H1 (cell line): ENCODE measurements around the gene FNDC11. TPM values are rescaled to one million over a fixed set of nuclear protein-coding genes. Genes with fewer than 3 reads are reported as not detected.

ENCODE experiments used
- CTCF ChIA-PET: fragments of 300-600 bp; sonication (Branson Sonifier 250); formaldehyde crosslinking; loops from one replicate; lab custom pipeline; 2021; ENCODE audit not compliant: partially characterized antibody; lab: Charles Lee
- POLR2A ChIA-PET: fragments of 300-600 bp; sonication (Branson Sonifier 250); formaldehyde crosslinking; loops from one replicate; lab custom pipeline; 2021; ENCODE audit warnings: inconsistent platforms; ENCODE audit not compliant: partially characterized antibody; lab: Charles Lee
- DNase-seq, 2 experiments: peaks; one replicate each; pipeline versions ENCODE4 v3.0.0 to v3.0.0-alpha.2; 2010 to 2022; ENCODE audit warnings: low spot score in 2 of 2, low read depth in 1 of 2, mixed read lengths in 1 of 2
- FAIRE-seq: peaks from 2 replicates; lab custom pipeline; 2011; peaks lifted over from hg19 to GRCh38; lab: Jason Lieb, UNC
- H2AFZ ChIP-seq: 2 replicates; pipeline ENCODE4 v1.8.1; 2012; ENCODE audit warnings: low read length, inconsistent platforms
- H2AK5ac ChIP-seq: 2 replicates; pipeline ENCODE4 v1.6.1; 2013; ENCODE audit warnings: low read depth, low read length
- H2BK120ac ChIP-seq: replicated peaks from 2 replicates; pipeline ENCODE3; 2013; ENCODE audit warnings: low read depth, low read length, inconsistent platforms
- H2BK12ac ChIP-seq: 2 replicates; pipeline ENCODE4 v1.6.1; 2013; ENCODE audit warnings: low read depth, low read length
- H2BK15ac ChIP-seq: 2 replicates; pipeline ENCODE4 v1.6.1; 2013; ENCODE audit warnings: low read length
- H2BK20ac ChIP-seq: 2 replicates; pipeline ENCODE4 v1.6.1; 2013; ENCODE audit warnings: low read length
- H2BK5ac ChIP-seq: 2 replicates; pipeline ENCODE4 v1.6.1; 2013; ENCODE audit warnings: low read depth, low read length
- H3K14ac ChIP-seq: 2 replicates; pipeline ENCODE4 v1.6.1; 2013; ENCODE audit warnings: inconsistent platforms; ENCODE audit not compliant: insufficient read length
- H3K18ac ChIP-seq: 2 replicates; pipeline ENCODE4 v1.6.1; 2013; ENCODE audit warnings: low read length; ENCODE audit errors: extremely low read depth
- H3K23ac ChIP-seq: 2 replicates; pipeline ENCODE4 v1.6.1; 2013; ENCODE audit warnings: inconsistent platforms; ENCODE audit not compliant: insufficient read length
- H3K23me2 ChIP-seq: 2 replicates; pipeline ENCODE4 v1.6.1; 2013; ENCODE audit warnings: low read depth, low read length
- H3K27ac ChIP-seq: 2 replicates; pipeline ENCODE4 v1.6.1; 2011; ENCODE audit warnings: low read depth, low read length, inconsistent platforms
- H3K27me3 ChIP-seq, 4 experiments: replicated peaks in 1 of 4; 1 replicate in 1 of 4; 2 replicates in 3 of 4; pipeline versions ENCODE4 v1.6.1 to v1.8.1; 2011 to 2013; ENCODE audit warnings: low read length in 3 of 4, mild to moderate bottlenecking in 3 of 4, inconsistent platforms in 2 of 4, mixed read lengths in 2 of 4, moderate library complexity in 1 of 4; ENCODE audit not compliant: control insufficient read depth in 3 of 4, insufficient read depth in 3 of 4; ENCODE audit errors: extremely low read depth in 1 of 4
- H3K36me3 ChIP-seq, 4 experiments: 2 replicates each; pipeline versions ENCODE4 v1.6.1 to v1.8.1; 2011 to 2013; ENCODE audit warnings: mild to moderate bottlenecking in 4 of 4, low read length in 3 of 4, moderate library complexity in 2 of 4, control low read depth in 1 of 4, inconsistent platforms in 1 of 4; ENCODE audit not compliant: insufficient read depth in 4 of 4, control insufficient read depth in 2 of 4
- H3K4ac ChIP-seq: replicated peaks from 2 replicates; pipeline ENCODE3; 2013; ENCODE audit warnings: low read length, low read depth, mixed read lengths, inconsistent platforms; ENCODE audit not compliant: insufficient read length
- H3K4me1 ChIP-seq, 4 experiments: replicated peaks in 1 of 4; 1 replicate in 1 of 4; 2 replicates in 3 of 4; pipeline versions ENCODE4 v1.6.1 to v1.8.1; 2011 to 2013; ENCODE audit warnings: low read length in 3 of 4, inconsistent platforms in 2 of 4, mixed read lengths in 1 of 4; ENCODE audit not compliant: insufficient read depth in 4 of 4, control insufficient read depth in 3 of 4
- H3K4me2 ChIP-seq, 2 experiments: 2 replicates each; pipeline versions ENCODE4 v1.6.1 to v1.8.1; 2011 to 2013; ENCODE audit warnings: low read depth in 2 of 2, low read length in 2 of 2, control low read depth in 1 of 2, inconsistent platforms in 1 of 2, mild to moderate bottlenecking in 1 of 2; ENCODE audit not compliant: insufficient read depth in 1 of 2
- H3K4me3 ChIP-seq, 4 experiments: fragments of 200-600, 300-600 bp in 1 of 4; sonication (generic), shearing (Covaris generic), sonication (Bioruptor Twin) in 1 of 4; 2 replicates each; pipeline versions ENCODE4 v1.5.1 to v1.8.1; 2011 to 2016; ENCODE audit warnings: low read length in 4 of 4, low read depth in 3 of 4, control low read depth in 2 of 4, inconsistent platforms in 2 of 4, mild to moderate bottlenecking in 2 of 4, mixed read lengths in 1 of 4, moderate library complexity in 1 of 4; ENCODE audit not compliant: insufficient read depth in 2 of 4; ENCODE audit errors: extremely low read depth in 1 of 4
- H3K56ac ChIP-seq: replicated peaks from 2 replicates; pipeline ENCODE3; 2013; ENCODE audit warnings: low read depth, mild to moderate bottlenecking, mixed read lengths, low read length, inconsistent platforms; ENCODE audit not compliant: insufficient read length
- H3K79me1 ChIP-seq: 2 replicates; pipeline ENCODE4 v1.6.1; 2013; ENCODE audit warnings: low read depth, low read length, control low read depth
- H3K79me2 ChIP-seq, 2 experiments: 2 replicates each; pipeline versions ENCODE4 v1.6.1 to v1.8.1; 2012 to 2013; ENCODE audit warnings: low read length in 2 of 2, mild to moderate bottlenecking in 2 of 2, inconsistent platforms in 1 of 2; ENCODE audit not compliant: insufficient read depth in 2 of 2, control insufficient read depth in 1 of 2
- H3K9ac ChIP-seq, 4 experiments: replicated peaks in 1 of 4; 1 replicate in 1 of 4; 2 replicates in 3 of 4; pipeline versions ENCODE4 v1.6.1 to v1.8.1; 2011 to 2013; ENCODE audit warnings: low read depth in 3 of 4, low read length in 3 of 4, control low read depth in 2 of 4, mild to moderate bottlenecking in 2 of 4, moderate library complexity in 2 of 4, inconsistent platforms in 1 of 4; ENCODE audit errors: extremely low read depth in 1 of 4
- H3K9me3 ChIP-seq, 2 experiments: 2 replicates each; pipeline versions ENCODE4 v1.6.1 to v1.8.1; 2012 to 2013; ENCODE audit warnings: mild to moderate bottlenecking in 2 of 2, moderate library complexity in 2 of 2, control low read depth in 1 of 2, inconsistent platforms in 1 of 2, low read depth in 1 of 2, low read length in 1 of 2, mixed read lengths in 1 of 2; ENCODE audit not compliant: insufficient read depth in 2 of 2
- H4K20me1 ChIP-seq, 2 experiments: replicated peaks in 1 of 2; 2 replicates each; pipeline versions ENCODE3 to v1.8.1; 2011 to 2013; ENCODE audit warnings: inconsistent platforms in 2 of 2, low read length in 2 of 2, mild to moderate bottlenecking in 1 of 2; ENCODE audit not compliant: insufficient read depth in 2 of 2, control insufficient read depth in 1 of 2
- H4K5ac ChIP-seq: 2 replicates; pipeline ENCODE4 v1.6.1; 2013; ENCODE audit warnings: low read length, low read depth, mixed read lengths, inconsistent platforms; ENCODE audit not compliant: insufficient read length
- H4K8ac ChIP-seq: 2 replicates; pipeline ENCODE4 v1.8.0; 2013; ENCODE audit warnings: mild to moderate bottlenecking, moderate library complexity, low read length, inconsistent platforms; ENCODE audit not compliant: insufficient read depth; ENCODE audit errors: extremely low read depth
- H4K91ac ChIP-seq: replicated peaks from 2 replicates; pipeline ENCODE3; 2013; ENCODE audit warnings: low read length, mixed read lengths, inconsistent platforms; ENCODE audit not compliant: insufficient read length
- CBX8 ChIP-seq: fragments of 300-800, 300-1000 bp; sonication (generic); IDR thresholded peaks from 2 replicates; pipeline ENCODE4 v1.7.1; 2016; ENCODE audit warnings: low read depth, low read length, borderline replicate concordance
- CHD2 ChIP-seq: IDR thresholded peaks from 2 replicates; pipeline ENCODE4 v1.6.1; 2012; ENCODE audit warnings: low read length, improper control_type of control experiment
- EP300 ChIP-seq, 2 experiments: IDR thresholded peaks; 1 replicate in 1 of 2; 2 replicates in 1 of 2; pipeline ENCODE4 v1.6.1; 2011 to 2012; ENCODE audit warnings: low read depth in 2 of 2, low read length in 2 of 2, mild to moderate bottlenecking in 2 of 2, borderline replicate concordance in 1 of 2, inconsistent platforms in 1 of 2, moderate library complexity in 1 of 2
- FOSL1 ChIP-seq: IDR thresholded peaks from 2 replicates; pipeline ENCODE4 v1.6.1; 2011; ENCODE audit warnings: mild to moderate bottlenecking, low read depth, low read length, moderate library complexity; ENCODE audit not compliant: insufficient read depth
- GABPA ChIP-seq: IDR thresholded peaks from 2 replicates; pipeline ENCODE4 v1.6.1; 2011; ENCODE audit warnings: mild to moderate bottlenecking, low read length, moderate library complexity, borderline replicate concordance; ENCODE audit not compliant: insufficient read depth
- GTF2F1 ChIP-seq: IDR thresholded peaks from 2 replicates; pipeline ENCODE4 v1.6.1; 2012; ENCODE audit warnings: low read depth, low read length, improper control_type of control experiment, borderline replicate concordance
- JUN ChIP-seq: IDR thresholded peaks from 2 replicates; pipeline ENCODE4 v1.6.1; 2011; ENCODE audit warnings: low read depth, mild to moderate bottlenecking, improper control_type of control experiment, low read length
- JUND ChIP-seq: IDR thresholded peaks from 2 replicates; pipeline ENCODE4 v1.6.1; 2011; ENCODE audit warnings: mild to moderate bottlenecking, improper control_type of control experiment, low read length
- KDM4A ChIP-seq: IDR thresholded peaks from one replicate; pipeline ENCODE4 v1.7.1; 2012; ENCODE audit warnings: low read depth, mild to moderate bottlenecking, moderate library complexity, low read length, inconsistent platforms; ENCODE audit not compliant: severe bottlenecking
- TBP ChIP-seq: IDR thresholded peaks from 2 replicates; pipeline ENCODE4 v1.6.1; 2011; ENCODE audit warnings: low read depth, low read length, improper control_type of control experiment
- WGBS, 2 experiments: shearing (Covaris generic) in 1 of 2; methylation state at CpG; one replicate each; pipeline versions ENCODE4 v1.1.6 to v1.1.7; 2013 to 2015; ENCODE audit warnings: low lambda C conversion rate in 2 of 2, mixed read lengths in 2 of 2, inconsistent platforms in 1 of 2, low coverage in 1 of 2, missing lambda C conversion rate in 1 of 2; ENCODE audit not compliant: insufficient replicate concordance in 2 of 2, insufficient coverage in 1 of 2, insufficient read length in 1 of 2; ENCODE audit errors: extremely low coverage in 1 of 2, missing lambda C conversion rate in 1 of 2; 5-methylcytosine and 5-hydroxymethylcytosine counted together
- polyA plus RNA-seq, 7 experiments: library from polyadenylated mRNA; depleted of rRNA in 3 of 7; stranded (reverse) in 5 of 7; unstranded in 2 of 7; fragments of >200 nt in 5 of 7; fragments of 200-250 nt in 2 of 7; gene quantifications; 1 replicate in 5 of 7; 2 replicates in 1 of 7; 4 replicates in 1 of 7; pipeline versions ENCODE4 v1.2.1 to v1.2.3, GENCODE V29; 2011 to 2013; ENCODE audit warnings: missing spikeins in 2 of 7, mixed read lengths in 2 of 7
- total RNA-seq: library from RNA; stranded (reverse); fragmentation: NEBNext Ultra II Directional; extraction: Animal tissue kit (Norgen Biotek cat#: 25700); gene quantifications from 2 replicates; pipeline ENCODE4 v1.2.1, GENCODE V29; 2021

Gene FNDC11
- total and polyA plus RNA-seq, 2 of the 8 experiments (the other 6 are each of a cell fraction or from before 2014, with no cell fraction given), result 2.6 to 8.8 TPM

DNA sequence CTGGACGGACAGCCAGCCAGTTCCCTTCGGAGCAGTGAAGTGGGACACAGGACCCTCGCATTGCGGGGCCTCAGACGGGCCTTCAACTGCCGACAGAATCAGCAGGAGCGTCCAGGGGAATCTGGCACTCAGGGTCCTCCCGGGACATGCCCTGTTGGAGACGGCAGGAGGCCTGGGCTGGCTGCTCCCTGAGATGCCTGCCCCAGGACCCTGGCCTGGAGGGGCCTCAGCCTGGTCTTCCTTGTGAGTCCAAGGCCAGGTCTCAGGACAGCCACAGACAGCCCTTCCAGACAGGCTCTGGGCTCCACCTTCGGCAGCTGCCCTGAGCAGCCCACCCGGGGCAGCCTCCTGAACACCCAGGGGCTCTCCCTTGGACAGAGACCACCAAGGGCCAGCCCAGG lies 34.7 kb downstream of the FNDC11 start:
- Histone ChIP-seq H3K9ac (no peak overlapping the region), H3K79me2 (no peaks in the 10 kb centered on the region), H3K14ac (no peak overlapping the region), H4K5ac (no peak overlapping the region), H3K4me3 (no peak overlapping the region), H3K36me3 (peaks cover 0 to 16% (median 11%) of the 10 kb centered on the region in 4 experiments; a peak in 7 of 8 replicates), H2AFZ (no peak overlapping the region), H3K56ac (no peak overlapping the region), H4K91ac (no peak overlapping the region), H2BK5ac (no peak overlapping the region), H3K18ac (no peak overlapping the region), H3K27ac (no peak overlapping the region), H2BK12ac (no peak overlapping the region), H2AK5ac (no peak overlapping the region), H3K23ac (no peak overlapping the region), H3K79me1 (no peaks in the 10 kb centered on the region), H3K4me2 (no peak overlapping the region), H2BK120ac (no peak overlapping the region), H3K9me3 (no peaks in the 10 kb centered on the region), H3K4me1 (no peaks in the 10 kb centered on the region), H3K27me3 (no peaks in the 10 kb centered on the region), H4K8ac (no peak overlapping the region), H3K4ac (no peak overlapping the region), H2BK15ac (no peak overlapping the region), H3K23me2 (no peaks in the 10 kb centered on the region), H4K20me1 (peaks cover 0 to 12% of the 10 kb centered on the region in 2 experiments), H2BK20ac (no peak overlapping the region)
- DNase-seq, result no peak
- no peak for TF ChIP-seq JUN
- no peak for TF ChIP-seq TBP
- TF ChIP-seq JUND, result no peak
- no peak for TF ChIP-seq CBX8
- TF ChIP-seq GTF2F1, result no peak
- no peak for TF ChIP-seq CHD2
- no peak for TF ChIP-seq KDM4A
- no peak for TF ChIP-seq EP300 (IDR thresholded peaks at IDR 0.05; ENCODE audit: borderline replicate concordance in 1 of 2, low read depth in 2 of 2, low read length in 2 of 2)
- no peak for TF ChIP-seq GABPA
- no peak for TF ChIP-seq FOSL1
- WGBS, 2 experiments, result 89% methylated on average over 11 of the region's 11 CpGs; no CpG with 5 or more reads in 1 of the 2 experiments
- CTCF ChIA-PET, result interaction anchor here (1.0 to 1.7 kb wide), 4 partner anchors 11 to 104 kb away, joined by 3 to 8 read pairs (median 4); no protein-coding TSS in a partner anchor
- FAIRE-seq, result no peak
- POLR2A ChIA-PET, result interaction anchor here (0.7 to 1.3 kb wide), 2 partner anchors 31 to 368 kb away, joined by 3 read pairs; partner anchors contain the start of gene UCKL1
